Mesenchymal stem cell (in vitro differentiated cells and primary cell): Measurements from ENCODE around the gene PRPF19.

Experiments
- DNase-seq: peaks from one replicate; pipeline ENCODE4 v3.0.0-alpha.2; 2013
- H2AFZ ChIP-seq: one replicate; pipeline ENCODE4 v1.6.1; 2013; ENCODE audit warnings: low read depth, mild to moderate bottlenecking, control low read depth, inconsistent platforms, low read length, moderate library complexity
- H2AK5ac ChIP-seq: 2 replicates; pipeline ENCODE4 v1.6.1; 2013; ENCODE audit warnings: low read length, moderate library complexity, mild to moderate bottlenecking, inconsistent platforms; ENCODE audit not compliant: severe bottlenecking
- H2BK120ac ChIP-seq: one replicate; pipeline ENCODE4 v1.6.1; 2013; ENCODE audit warnings: low read depth, mild to moderate bottlenecking, inconsistent platforms, low read length, moderate library complexity
- H2BK12ac ChIP-seq, 2 experiments: one replicate each; pipeline ENCODE4 v1.6.1; 2013; ENCODE audit warnings: inconsistent platforms in 2 of 2, low read length in 2 of 2, mild to moderate bottlenecking in 2 of 2, moderate library complexity in 2 of 2, control low read depth in 1 of 2
- H2BK15ac ChIP-seq: one replicate; pipeline ENCODE4 v1.6.1; 2013; ENCODE audit warnings: mild to moderate bottlenecking, low read depth, inconsistent platforms; ENCODE audit not compliant: poor library complexity, severe bottlenecking
- H2BK5ac ChIP-seq: 2 replicates; pipeline ENCODE4 v1.6.1; 2013; ENCODE audit warnings: low read depth, mild to moderate bottlenecking, low read length, control low read depth, inconsistent platforms; ENCODE audit not compliant: poor library complexity, severe bottlenecking
- H3K14ac ChIP-seq, 2 experiments: one replicate each; pipeline ENCODE4 v1.6.1; 2013; ENCODE audit warnings: inconsistent platforms in 2 of 2, low read length in 2 of 2, control low read depth in 1 of 2, mild to moderate bottlenecking in 1 of 2, moderate library complexity in 1 of 2
- H3K18ac ChIP-seq, 2 experiments: one replicate each; pipeline ENCODE4 v1.6.1; 2013; ENCODE audit warnings: inconsistent platforms in 2 of 2, low read length in 2 of 2, control low read depth in 1 of 2, low read depth in 1 of 2, mild to moderate bottlenecking in 1 of 2
- H3K23ac ChIP-seq, 2 experiments: one replicate each; pipeline ENCODE4 v1.6.1; 2013; ENCODE audit warnings: inconsistent platforms in 2 of 2, low read length in 2 of 2, mild to moderate bottlenecking in 2 of 2, moderate library complexity in 2 of 2, control low read depth in 1 of 2
- H3K27ac ChIP-seq: 2 replicates; pipeline ENCODE4 v1.5.1; 2013; ENCODE audit warnings: mild to moderate bottlenecking, moderate library complexity, low read length, control low read depth, inconsistent platforms; ENCODE audit not compliant: poor library complexity, severe bottlenecking
- H3K27me3 ChIP-seq, 2 experiments: 2 replicates each; pipeline versions ENCODE4 v1.6.1 to v1.7.0; 2013; ENCODE audit warnings: low read length in 2 of 2, mild to moderate bottlenecking in 2 of 2, moderate library complexity in 2 of 2, control low read depth in 1 of 2, inconsistent platforms in 1 of 2; ENCODE audit not compliant: control insufficient read depth in 1 of 2, insufficient read depth in 1 of 2
- H3K36me3 ChIP-seq, 2 experiments: 2 replicates each; pipeline versions ENCODE4 v1.6.1 to v1.7.0; 2013; ENCODE audit warnings: low read length in 2 of 2, control low read depth in 1 of 2, inconsistent platforms in 1 of 2, low read depth in 1 of 2, mild to moderate bottlenecking in 1 of 2; ENCODE audit not compliant: insufficient read depth in 2 of 2, control insufficient read depth in 1 of 2
- H3K4ac ChIP-seq, 2 experiments: one replicate each; pipeline ENCODE4 v1.6.1; 2013; ENCODE audit warnings: inconsistent platforms in 2 of 2, low read length in 2 of 2, mild to moderate bottlenecking in 2 of 2, moderate library complexity in 2 of 2, control low read depth in 1 of 2, low read depth in 1 of 2
- H3K4me1 ChIP-seq: 2 replicates; pipeline ENCODE4 v1.6.1; 2013; ENCODE audit warnings: low read depth, low read length, control low read depth; ENCODE audit not compliant: control insufficient read depth, insufficient read depth
- H3K4me2 ChIP-seq: 2 replicates; pipeline ENCODE4 v1.6.1; 2013; ENCODE audit warnings: low read length, mild to moderate bottlenecking, inconsistent platforms; ENCODE audit not compliant: poor library complexity, severe bottlenecking
- H3K4me3 ChIP-seq, 2 experiments: 2 replicates each; pipeline versions ENCODE4 v1.5.1 to v1.7.0; 2013; ENCODE audit warnings: low read length in 2 of 2, mild to moderate bottlenecking in 2 of 2, control low read depth in 1 of 2, low read depth in 1 of 2; ENCODE audit not compliant: insufficient read depth in 1 of 2
- H3K79me1 ChIP-seq: replicated peaks from 2 replicates; pipeline ENCODE4 v1.6.1; 2013; ENCODE audit warnings: mild to moderate bottlenecking, control low read depth, low read length, inconsistent platforms; ENCODE audit not compliant: poor library complexity, severe bottlenecking
- H3K9ac ChIP-seq: 2 replicates; pipeline ENCODE4 v1.7.0; 2013; ENCODE audit warnings: mild to moderate bottlenecking, low read length, moderate library complexity
- H3K9me3 ChIP-seq: 2 replicates; pipeline ENCODE4 v1.7.0; 2013; ENCODE audit warnings: mild to moderate bottlenecking, low read length; ENCODE audit not compliant: control insufficient read depth
- H4K8ac ChIP-seq: one replicate; pipeline ENCODE4 v1.6.1; 2013; ENCODE audit warnings: inconsistent platforms, mild to moderate bottlenecking, low read length, moderate library complexity
- H4K91ac ChIP-seq: one replicate; pipeline ENCODE4 v1.6.1; 2013; ENCODE audit warnings: mild to moderate bottlenecking, low read length, inconsistent platforms
- WGBS: methylation state at CpG from one replicate; pipeline ENCODE4 v1.1.7; 2013; ENCODE audit warnings: mixed read lengths; 5-methylcytosine and 5-hydroxymethylcytosine counted together

The PRPF19 gene

GRCh38 chr11:60923800-60924109, 17.4 kb upstream of the PRPF19 start:
- Histone ChIP-seq H2AK5ac (no peak overlapping the region), H2BK120ac (no peak overlapping the region), H3K18ac (no peak overlapping the region), H2BK15ac (no peak overlapping the region), H3K9me3 (no peaks in the 10 kb centered on the region), H3K27me3 (peaks cover 0 to 10% of the 10 kb centered on the region in 2 experiments), H4K8ac (peak overlapping the region; percentile 59), H3K79me1 (peaks cover 40% of the 10 kb centered on the region), H3K4ac (peak overlapping the region in 1 of 2 experiments; percentile 24), H2AFZ (no peak overlapping the region), H3K14ac (no peak overlapping the region), H2BK5ac (no peak overlapping the region), H3K4me1 (peaks cover 27% of the 10 kb centered on the region), H3K23ac (no peak overlapping the region), H4K91ac (peak overlapping the region; percentile 9), H3K4me3 (peak overlapping the region in 1 of 2 experiments; percentile 72), H2BK12ac (peak overlapping the region in 1 of 2 experiments; percentile 1), H3K36me3 (peaks cover 36 to 50% of the 10 kb centered on the region in 2 experiments), H3K27ac (no peak overlapping the region), H3K4me2 (peak overlapping the region; percentile 85), H3K9ac (peak overlapping the region; percentile 67)
- DNase-seq = no peak
- WGBS = 67% methylated on average over 6 of the region's 6 CpGs

- no peak for DNase-seq
- no peak overlapping the region for H2BK15ac ChIP-seq
- H3K23ac ChIP-seq = no peak overlapping the region
- no peak overlapping the region for H3K9ac ChIP-seq
- H2BK120ac ChIP-seq = no peak overlapping the region
- peaks cover 40% of the 10 kb centered on the region for H3K79me1 ChIP-seq
- H4K8ac ChIP-seq = no peak overlapping the region
- H3K4me1 ChIP-seq = peaks cover 29% of the 10 kb centered on the region
- no peak overlapping the region for H2BK12ac ChIP-seq
- no peak overlapping the region for H2BK5ac ChIP-seq
- H3K36me3 ChIP-seq = peaks cover 36 to 45% of the 10 kb centered on the region in 2 experiments
- no peak overlapping the region for H3K4me2 ChIP-seq
- no peak overlapping the region for H3K4me3 ChIP-seq
- peaks cover 0 to 10% of the 10 kb centered on the region in 2 experiments for H3K27me3 ChIP-seq
- H3K27ac ChIP-seq = no peak overlapping the region
- 92% methylated on average over 5 of the region's 5 CpGs for WGBS
- H3K18ac ChIP-seq = no peak overlapping the region
- H3K4ac ChIP-seq = no peak overlapping the region
- no peaks in the 10 kb centered on the region for H3K9me3 ChIP-seq
- no peak overlapping the region for H3K14ac ChIP-seq
- H2AK5ac ChIP-seq = no peak overlapping the region
- H4K91ac ChIP-seq = no peak overlapping the region
- H2AFZ ChIP-seq = no peak overlapping the region
Measured at GRCh38 chr11:60923326-60923725, 16.9 kb upstream of the PRPF19 start.

- DNase-seq = no peak
- WGBS = 98% methylated on average over 5 of the region's 6 CpGs
Measured at GRCh38 chr11:60922906-60923305, 16.5 kb upstream of the PRPF19 start.

GRCh38 chr11:60921777-60922335, 15.5 kb upstream of the PRPF19 start:
- H2AFZ ChIP-seq = no peak overlapping the region
- H3K4ac ChIP-seq = no peak overlapping the region
- no peak overlapping the region for H3K23ac ChIP-seq
- H2BK12ac ChIP-seq = no peak overlapping the region
- no peak overlapping the region for H3K27ac ChIP-seq
- H3K27me3 ChIP-seq = peaks cover 0 to 10% of the 10 kb centered on the region in 2 experiments
- no peak overlapping the region for H2BK120ac ChIP-seq
- no peak overlapping the region for H4K8ac ChIP-seq
- no peak overlapping the region for H3K4me3 ChIP-seq
- no peak overlapping the region for H4K91ac ChIP-seq
- no peaks in the 10 kb centered on the region for H3K9me3 ChIP-seq
- no peak overlapping the region for H2BK5ac ChIP-seq
- DNase-seq = no peak
- WGBS = 95% methylated on average over 23 of the region's 23 CpGs
- no peak overlapping the region for H2BK15ac ChIP-seq
- no peak overlapping the region for H2AK5ac ChIP-seq
- no peak overlapping the region for H3K4me2 ChIP-seq
- H3K36me3 ChIP-seq = peaks cover 34 to 36% of the 10 kb centered on the region in 2 experiments
- H3K4me1 ChIP-seq = peaks cover 29% of the 10 kb centered on the region
- no peak overlapping the region for H3K14ac ChIP-seq
- no peak overlapping the region for H3K9ac ChIP-seq
- peaks cover 39% of the 10 kb centered on the region for H3K79me1 ChIP-seq
- H3K18ac ChIP-seq = no peak overlapping the region

More at GRCh38 chr11:60922906-60923305, 16.5 kb upstream of the PRPF19 start:
- Histone ChIP-seq H4K8ac (no peak overlapping the region), H3K14ac (no peak overlapping the region), H3K4me2 (no peak overlapping the region), H3K36me3 (peaks cover 36 to 43% of the 10 kb centered on the region in 2 experiments), H3K27ac (no peak overlapping the region), H3K4me3 (no peak overlapping the region), H3K4ac (no peak overlapping the region), H3K4me1 (peaks cover 29% of the 10 kb centered on the region), H3K9me3 (no peaks in the 10 kb centered on the region), H2BK15ac (no peak overlapping the region), H3K27me3 (peaks cover 0 to 10% of the 10 kb centered on the region in 2 experiments), H2AK5ac (no peak overlapping the region), H2AFZ (no peak overlapping the region), H3K9ac (no peak overlapping the region), H2BK12ac (no peak overlapping the region), H3K18ac (no peak overlapping the region), H2BK120ac (no peak overlapping the region), H3K23ac (peak overlapping the region in 1 of 2 experiments; percentile 60), H4K91ac (no peak overlapping the region), H3K79me1 (peaks cover 42% of the 10 kb centered on the region), H2BK5ac (no peak overlapping the region)
